Measurements from ENCODE around the gene CSTB. TPM values are rescaled to one million over a fixed set of nuclear protein-coding genes. Genes with fewer than 3 reads are reported as not detected.

CSTB gene
- total RNA-seq, 1 donor from 2014 or later, result 55.8 TPM

GRCh38 chr21:43754948-43755781 lies 20.9 kb downstream of the CSTB start:
- no peak for DNase-seq (ENCODE audit: low spot score)
- peaks cover 41% of the 10 kb centered on the region for H3K36me3 Mint-ChIP-seq (ENCODE audit: low read depth)
- intact Hi-C loops (cut with micrococcal nuclease), result no loop called here
- no peak overlapping the region for H3K4me3 Mint-ChIP-seq (ENCODE audit: low read depth)
- H3K9me3 Mint-ChIP-seq, result no peaks in the 10 kb centered on the region
- no peaks in the 10 kb centered on the region for H3K27me3 Mint-ChIP-seq (ENCODE audit: low read depth)
- no peak overlapping the region for H3K27ac Mint-ChIP-seq
- H3K4me1 Mint-ChIP-seq (ENCODE audit: low read depth), result no peaks in the 10 kb centered on the region

DNA sequence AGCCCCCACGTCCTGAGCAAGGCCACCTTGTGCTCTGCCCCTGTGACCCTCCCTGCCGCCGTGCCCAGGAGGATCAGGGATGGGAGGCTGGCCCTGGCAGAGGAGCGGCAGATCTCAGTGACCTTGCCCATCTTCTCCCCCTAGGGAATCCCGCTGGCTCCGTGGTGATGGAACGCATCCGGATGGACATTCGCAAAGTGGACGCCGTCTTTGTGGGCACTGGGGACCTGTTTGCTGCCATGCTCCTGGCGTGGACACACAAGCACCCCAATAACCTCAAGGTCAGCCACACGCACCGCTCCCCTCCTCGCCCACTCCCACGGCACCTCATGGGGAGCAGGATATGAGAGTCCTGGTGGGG lies 22.7 kb downstream of the CSTB start:
- intact Hi-C loops (cut with micrococcal nuclease), result no loop called here
- Mint-ChIP-seq H3K4me1 (ENCODE audit: low read depth) (no peaks in the 10 kb centered on the region), H3K36me3 (ENCODE audit: low read depth) (peaks cover 37% of the 10 kb centered on the region), H3K4me3 (ENCODE audit: low read depth) (no peak overlapping the region), H3K27me3 (ENCODE audit: low read depth) (no peaks in the 10 kb centered on the region), H3K9me3 (no peaks in the 10 kb centered on the region), H3K27ac (no peak overlapping the region)
- DNase-seq (ENCODE audit: low spot score), result no peak

GRCh38 chr21:43752758-43753438 lies 23.2 kb downstream of the CSTB start:
- Mint-ChIP-seq H3K4me3 (ENCODE audit: low read depth) (no peak overlapping the region), H3K27me3 (ENCODE audit: low read depth) (no peaks in the 10 kb centered on the region)
- intact Hi-C loops (cut with micrococcal nuclease), result no loop called here

DNA sequence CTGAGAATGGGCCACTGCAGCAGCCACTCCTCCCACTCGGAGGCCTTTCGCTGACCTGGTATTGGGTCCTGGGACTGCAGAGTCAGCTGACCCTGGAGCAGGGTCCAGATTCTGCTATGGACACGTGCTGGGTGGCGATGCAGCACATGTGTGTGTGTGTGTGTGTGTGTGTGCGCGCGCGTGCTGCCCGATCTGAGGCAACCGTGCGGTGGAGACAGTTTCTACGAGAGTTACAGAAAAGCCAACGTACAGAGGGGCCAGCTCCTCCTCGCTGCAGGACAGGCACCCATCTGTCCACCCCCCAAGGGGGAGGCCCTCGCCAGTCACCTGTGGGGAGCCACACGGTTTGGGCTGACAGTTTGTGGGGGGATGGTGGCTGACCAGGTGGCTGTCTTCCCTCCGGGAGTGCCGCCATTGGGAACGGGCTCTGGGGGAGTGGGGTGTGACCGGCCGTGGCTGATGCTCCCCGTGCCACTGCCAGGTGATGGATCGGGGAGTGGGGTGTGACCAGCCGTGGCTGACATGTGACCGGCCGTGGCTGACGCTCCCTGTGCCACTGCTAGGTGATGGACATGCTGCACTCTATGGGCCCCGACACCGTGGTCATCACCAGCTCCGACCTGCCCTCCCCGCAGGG lies 24.0 kb downstream of the CSTB start:
- Mint-ChIP-seq H3K27ac (no peak overlapping the region), H3K9me3 (no peaks in the 10 kb centered on the region), H3K4me1 (ENCODE audit: low read depth) (no peaks in the 10 kb centered on the region), H3K4me3 (ENCODE audit: low read depth) (no peak overlapping the region), H3K36me3 (ENCODE audit: low read depth) (peaks cover 45% of the 10 kb centered on the region), H3K27me3 (ENCODE audit: low read depth) (no peaks in the 10 kb centered on the region)
- intact Hi-C loops (cut with micrococcal nuclease), result no loop called here
- no peak for DNase-seq (ENCODE audit: low spot score)

More at GRCh38 chr21:43752758-43753438, 23.2 kb downstream of the CSTB start:
- H3K27ac Mint-ChIP-seq, result no peak overlapping the region
- H3K36me3 Mint-ChIP-seq (ENCODE audit: low read depth), result peaks cover 37% of the 10 kb centered on the region
- H3K9me3 Mint-ChIP-seq, result no peaks in the 10 kb centered on the region
- no peaks in the 10 kb centered on the region for H3K4me1 Mint-ChIP-seq (ENCODE audit: low read depth)
- DNase-seq (ENCODE audit: low spot score), result no peak

GRCh38 chr21:43750339-43751033 lies 25.6 kb downstream of the CSTB start:
- Mint-ChIP-seq H3K27ac (no peak overlapping the region), H3K27me3 (ENCODE audit: low read depth) (no peaks in the 10 kb centered on the region), H3K9me3 (no peaks in the 10 kb centered on the region), H3K4me3 (ENCODE audit: low read depth) (no peak overlapping the region), H3K36me3 (ENCODE audit: low read depth) (peaks cover 43% of the 10 kb centered on the region), H3K4me1 (ENCODE audit: low read depth) (no peaks in the 10 kb centered on the region)
- intact Hi-C loops (cut with micrococcal nuclease), result no loop called here
- DNase-seq (ENCODE audit: low spot score), result no peak

- Mint-ChIP-seq H3K27ac (no peak overlapping the region), H3K4me1 (ENCODE audit: low read depth) (no peaks in the 10 kb centered on the region), H3K36me3 (ENCODE audit: low read depth) (peaks cover 46% of the 10 kb centered on the region), H3K4me3 (ENCODE audit: low read depth) (no peak overlapping the region), H3K9me3 (no peaks in the 10 kb centered on the region), H3K27me3 (ENCODE audit: low read depth) (no peaks in the 10 kb centered on the region)
- intact Hi-C loops (cut with micrococcal nuclease), result no loop called here
- DNase-seq (ENCODE audit: low spot score), result no peak
These were observed 26.4 kb downstream of the CSTB start for GRCh38 chr21:43749651-43750262.

DNA sequence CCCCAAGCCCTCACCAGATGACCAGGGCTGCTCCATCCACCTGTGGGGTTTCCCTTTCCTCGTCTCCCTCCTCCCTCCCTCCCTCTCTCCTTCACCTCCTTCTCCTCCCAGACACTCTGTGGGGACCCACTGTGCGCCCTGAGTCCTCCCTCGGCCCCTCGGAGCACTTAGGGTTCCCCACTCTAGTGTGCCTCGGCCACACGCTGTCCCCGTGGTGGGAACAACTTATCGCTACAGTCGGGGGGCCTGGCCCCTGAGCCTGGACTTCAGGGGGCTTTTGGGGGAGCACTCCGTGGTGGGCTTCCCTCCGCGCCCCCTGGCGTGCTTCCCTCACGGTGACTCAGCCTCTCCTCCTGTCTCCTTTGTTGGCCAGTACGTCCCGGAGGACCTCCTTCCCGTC lies 27.5 kb downstream of the CSTB start:
- Mint-ChIP-seq H3K36me3 (ENCODE audit: low read depth) (peaks cover 44% of the 10 kb centered on the region), H3K4me3 (ENCODE audit: low read depth) (no peak overlapping the region), H3K27ac (no peak overlapping the region), H3K9me3 (no peaks in the 10 kb centered on the region), H3K27me3 (ENCODE audit: low read depth) (no peaks in the 10 kb centered on the region), H3K4me1 (ENCODE audit: low read depth) (no peaks in the 10 kb centered on the region)
- no peak for DNase-seq (ENCODE audit: low spot score)
- intact Hi-C loops (cut with micrococcal nuclease), result no loop called here

DNA sequence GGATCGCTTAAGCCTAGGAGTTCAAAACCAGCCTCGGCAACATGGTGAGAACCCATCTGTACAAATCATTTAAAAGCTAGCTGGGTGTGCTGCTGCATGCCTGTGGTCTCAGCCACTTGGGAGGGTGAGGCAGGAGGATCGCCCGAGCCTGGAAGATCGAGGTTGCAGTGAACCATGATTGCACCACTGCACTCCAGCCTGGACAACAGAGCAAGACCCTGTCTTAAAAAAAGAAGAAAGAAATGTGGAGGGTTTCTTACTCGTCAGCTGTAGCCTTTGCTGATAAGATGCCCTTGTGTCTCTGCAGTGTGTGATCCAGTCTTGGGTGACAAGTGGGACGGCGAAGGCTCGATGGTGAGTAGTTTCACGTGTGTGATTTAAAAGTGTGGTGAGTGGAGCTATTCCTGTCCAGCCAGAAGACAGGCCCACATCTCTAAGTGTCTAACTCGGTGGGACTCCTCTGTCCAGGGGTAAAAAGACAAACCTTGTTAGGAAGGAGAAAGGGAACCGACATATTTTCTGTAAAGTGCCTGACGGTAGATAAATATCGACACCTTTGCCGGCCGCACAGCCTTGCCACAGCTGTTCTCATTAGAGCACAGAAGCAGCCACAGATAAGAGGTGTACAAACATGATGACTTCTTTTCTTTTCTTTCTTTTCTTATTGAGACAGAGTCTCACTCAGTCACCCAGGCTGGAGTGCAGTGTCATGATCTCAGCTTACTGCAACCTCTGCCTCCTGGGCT lies 30.2 kb downstream of the CSTB start:
- Mint-ChIP-seq H3K27me3 (ENCODE audit: low read depth) (no peaks in the 10 kb centered on the region), H3K36me3 (ENCODE audit: low read depth) (peaks cover 39% of the 10 kb centered on the region), H3K4me1 (ENCODE audit: low read depth) (no peaks in the 10 kb centered on the region), H3K4me3 (ENCODE audit: low read depth) (no peak overlapping the region), H3K9me3 (no peaks in the 10 kb centered on the region), H3K27ac (peak overlapping the region; percentile 27)
- DNase-seq (ENCODE audit: low spot score), result no peak
- intact Hi-C loops (cut with micrococcal nuclease), result no loop called here

GRCh38 chr21:43744725-43745124 lies 31.4 kb downstream of the CSTB start:
- H3K4me3 Mint-ChIP-seq (ENCODE audit: low read depth), result no peak overlapping the region

DNA sequence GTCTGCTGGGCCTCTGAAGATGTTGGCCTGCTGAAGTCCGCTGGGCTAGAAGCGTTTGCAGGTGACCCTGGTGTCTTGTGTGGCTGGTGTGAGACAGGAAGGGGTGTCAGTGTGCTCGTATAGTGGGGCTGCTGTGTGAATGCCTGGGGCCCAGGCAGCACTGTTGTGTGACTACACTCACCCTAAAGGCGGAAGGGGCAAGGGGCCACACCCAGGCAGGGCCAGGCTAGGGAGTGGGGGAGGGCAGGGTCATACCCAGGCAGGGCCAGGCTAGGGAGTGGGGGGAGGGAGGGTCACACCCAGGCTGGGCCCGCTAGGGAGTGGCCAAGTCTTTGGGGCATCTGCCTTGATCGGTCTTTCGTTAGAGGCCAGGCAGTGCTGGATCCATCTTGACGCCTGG lies 32.2 kb downstream of the CSTB start:
- intact Hi-C loops (cut with micrococcal nuclease), result no loop called here

More at GRCh38 chr21:43744725-43745124, 31.4 kb downstream of the CSTB start:
- DNase-seq (ENCODE audit: low spot score), result no peak
- Mint-ChIP-seq H3K4me1 (ENCODE audit: low read depth) (no peaks in the 10 kb centered on the region), H3K27me3 (ENCODE audit: low read depth) (no peaks in the 10 kb centered on the region), H3K9me3 (no peaks in the 10 kb centered on the region), H3K36me3 (ENCODE audit: low read depth) (peaks cover 35% of the 10 kb centered on the region), H3K27ac (no peak overlapping the region)
- intact Hi-C loops (cut with micrococcal nuclease), result no loop called here

GRCh38 chr21:43741423-43742096 lies 34.5 kb downstream of the CSTB start:
- no peak for DNase-seq (ENCODE audit: low spot score)
- Mint-ChIP-seq H3K27me3 (ENCODE audit: low read depth) (no peaks in the 10 kb centered on the region), H3K27ac (no peak overlapping the region), H3K4me3 (ENCODE audit: low read depth) (no peak overlapping the region), H3K4me1 (ENCODE audit: low read depth) (peaks cover 3% of the 10 kb centered on the region), H3K9me3 (no peaks in the 10 kb centered on the region), H3K36me3 (ENCODE audit: low read depth) (peaks cover 33% of the 10 kb centered on the region)
- intact Hi-C loops (cut with micrococcal nuclease), result no loop called here

More for the DNA sequence above, 32.2 kb downstream of the CSTB start:
- Mint-ChIP-seq H3K4me1 (ENCODE audit: low read depth) (peaks cover 2% of the 10 kb centered on the region), H3K36me3 (ENCODE audit: low read depth) (peaks cover 40% of the 10 kb centered on the region), H3K27ac (no peak overlapping the region), H3K9me3 (no peaks in the 10 kb centered on the region), H3K4me3 (ENCODE audit: low read depth) (no peak overlapping the region), H3K27me3 (ENCODE audit: low read depth) (no peaks in the 10 kb centered on the region)
- DNase-seq (ENCODE audit: low spot score), result no peak

Measured in activated T-helper 2 cell treated with anti-CD3 and anti-CD28 coated beads, Interferon-gamma antibody, Interleukin-2, Interleukin-4, amounts not matched to agents 10 μg/mL and 5 μg/mL and 100 μg/mL, durations not matched to agents 14 hours and 24 hours and 36 hours (primary cell).